Fibroblast of the aortic adventitia (primary cell): Measurements from ENCODE around the gene DPP6. TPM values are rescaled to one million over a fixed set of nuclear protein-coding genes. Genes with fewer than 3 reads are reported as not detected.

Experiments
- DNase-seq: peaks from one replicate; pipeline ENCODE4 v3.0.0-alpha.2; 2010; ENCODE audit warnings: low read depth
- H3K4me3 ChIP-seq: 2 replicates; pipeline ENCODE4 v1.5.1; 2011; ENCODE audit warnings: low read depth, mild to moderate bottlenecking, control low read depth, low read length, moderate library complexity
- total RNA-seq: library from RNA; depleted of rRNA; stranded (reverse); fragments of >200 nt; gene quantifications from 2 replicates; pipeline ENCODE4 v1.2.3, GENCODE V29; 2012; ENCODE audit warnings: low replicate concordance
- TF ChIP-seq, protein P1 (sequence below): IDR thresholded peaks from 2 replicates; pipeline ENCODE4 v1.5.1; 2011; ENCODE audit warnings: mild to moderate bottlenecking, low read length, control low read depth, inconsistent platforms; ENCODE audit not compliant: insufficient read depth

Gene DPP6
- total RNA-seq, 1 donor = not detected

DNA sequence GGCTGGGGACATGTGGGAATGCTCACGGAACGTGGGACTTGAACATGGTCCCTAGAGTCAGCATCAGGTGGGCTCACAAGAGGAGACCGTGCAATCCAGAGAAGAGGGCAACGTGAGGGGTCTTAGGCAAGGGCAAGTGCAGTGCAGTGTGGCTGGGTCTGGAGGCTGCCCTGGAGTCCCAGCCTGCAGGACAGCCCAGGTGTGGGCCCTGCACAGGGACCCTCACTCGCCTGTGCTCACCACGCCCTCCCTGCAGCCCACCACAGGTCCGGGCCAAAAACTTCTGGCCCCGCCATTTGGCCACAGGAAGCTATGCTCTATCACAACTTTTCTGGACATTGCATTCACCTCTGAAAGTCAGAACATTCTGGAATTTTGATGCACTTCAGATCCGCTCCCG lies 817.2 kb downstream of the DPP6 start:
- H3K4me3 ChIP-seq = no peak overlapping the region
- no peak for DNase-seq
- TF ChIP-seq, protein P1, sequence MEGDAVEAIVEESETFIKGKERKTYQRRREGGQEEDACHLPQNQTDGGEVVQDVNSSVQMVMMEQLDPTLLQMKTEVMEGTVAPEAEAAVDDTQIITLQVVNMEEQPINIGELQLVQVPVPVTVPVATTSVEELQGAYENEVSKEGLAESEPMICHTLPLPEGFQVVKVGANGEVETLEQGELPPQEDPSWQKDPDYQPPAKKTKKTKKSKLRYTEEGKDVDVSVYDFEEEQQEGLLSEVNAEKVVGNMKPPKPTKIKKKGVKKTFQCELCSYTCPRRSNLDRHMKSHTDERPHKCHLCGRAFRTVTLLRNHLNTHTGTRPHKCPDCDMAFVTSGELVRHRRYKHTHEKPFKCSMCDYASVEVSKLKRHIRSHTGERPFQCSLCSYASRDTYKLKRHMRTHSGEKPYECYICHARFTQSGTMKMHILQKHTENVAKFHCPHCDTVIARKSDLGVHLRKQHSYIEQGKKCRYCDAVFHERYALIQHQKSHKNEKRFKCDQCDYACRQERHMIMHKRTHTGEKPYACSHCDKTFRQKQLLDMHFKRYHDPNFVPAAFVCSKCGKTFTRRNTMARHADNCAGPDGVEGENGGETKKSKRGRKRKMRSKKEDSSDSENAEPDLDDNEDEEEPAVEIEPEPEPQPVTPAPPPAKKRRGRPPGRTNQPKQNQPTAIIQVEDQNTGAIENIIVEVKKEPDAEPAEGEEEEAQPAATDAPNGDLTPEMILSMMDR = no peak

DNA sequence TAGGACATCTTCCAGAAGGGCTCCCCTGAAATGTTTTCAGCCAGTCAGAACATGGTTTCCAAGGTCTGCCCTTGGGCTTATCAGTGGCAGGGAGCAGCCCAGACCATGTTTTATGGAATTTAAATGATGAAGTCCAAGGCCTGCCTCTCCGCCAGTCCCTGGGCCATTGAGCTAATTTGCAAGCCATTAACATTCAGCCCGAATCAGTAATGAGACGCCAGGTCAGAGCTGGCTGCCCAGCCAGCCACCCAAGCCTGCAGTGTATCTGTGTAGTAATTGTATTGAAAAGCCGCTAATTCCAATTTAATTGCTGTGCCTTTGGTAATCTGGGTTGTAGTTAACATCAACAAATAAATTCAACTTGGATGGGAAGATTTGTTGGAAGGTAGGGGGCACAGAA lies 819.3 kb downstream of the DPP6 start:
- no peak for DNase-seq
- no peak overlapping the region for H3K4me3 ChIP-seq
- TF ChIP-seq, protein P1 = no peak

DNA sequence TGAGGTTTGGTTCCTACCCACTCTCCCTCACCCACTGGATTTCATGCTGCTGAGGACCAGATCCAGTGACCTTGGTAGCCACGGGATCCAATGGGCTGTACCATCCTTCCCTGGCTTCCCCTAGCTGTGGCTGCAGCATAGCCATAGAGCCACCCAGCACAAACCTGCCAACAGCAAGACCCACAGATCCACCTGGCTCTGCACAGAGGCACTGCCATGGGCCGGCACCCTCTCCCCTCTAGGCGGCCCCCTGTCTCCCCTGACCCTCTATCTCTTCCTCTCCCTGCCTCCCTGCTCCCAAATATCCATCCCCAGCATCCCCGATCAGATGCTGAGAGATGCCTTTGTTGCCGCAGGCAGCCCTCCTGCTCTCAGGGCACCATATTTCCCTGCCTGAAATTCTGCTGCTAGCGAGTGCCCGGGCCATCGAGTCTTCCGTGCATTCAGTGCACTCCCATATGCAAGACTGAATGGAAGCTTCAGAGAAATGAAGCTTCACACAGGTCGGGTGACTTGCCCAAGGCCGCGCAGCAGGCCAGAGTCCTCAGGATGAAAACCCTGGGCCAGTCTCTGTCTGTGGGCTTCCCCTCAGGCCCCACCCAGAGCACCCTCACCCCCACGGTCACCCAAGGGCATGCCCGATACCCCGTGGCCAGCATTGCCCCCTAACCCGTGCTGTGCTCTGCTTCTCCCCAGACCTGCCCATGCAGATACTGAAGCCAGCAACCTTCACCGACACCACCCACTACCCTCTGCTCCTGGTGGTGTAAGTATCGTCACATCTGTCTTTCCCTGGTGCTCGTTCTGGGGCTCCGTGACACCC lies 819.9 kb downstream of the DPP6 start:
- H3K4me3 ChIP-seq = no peak overlapping the region
- TF ChIP-seq, protein P1 = no peak
- DNase-seq = no peak

DNA sequence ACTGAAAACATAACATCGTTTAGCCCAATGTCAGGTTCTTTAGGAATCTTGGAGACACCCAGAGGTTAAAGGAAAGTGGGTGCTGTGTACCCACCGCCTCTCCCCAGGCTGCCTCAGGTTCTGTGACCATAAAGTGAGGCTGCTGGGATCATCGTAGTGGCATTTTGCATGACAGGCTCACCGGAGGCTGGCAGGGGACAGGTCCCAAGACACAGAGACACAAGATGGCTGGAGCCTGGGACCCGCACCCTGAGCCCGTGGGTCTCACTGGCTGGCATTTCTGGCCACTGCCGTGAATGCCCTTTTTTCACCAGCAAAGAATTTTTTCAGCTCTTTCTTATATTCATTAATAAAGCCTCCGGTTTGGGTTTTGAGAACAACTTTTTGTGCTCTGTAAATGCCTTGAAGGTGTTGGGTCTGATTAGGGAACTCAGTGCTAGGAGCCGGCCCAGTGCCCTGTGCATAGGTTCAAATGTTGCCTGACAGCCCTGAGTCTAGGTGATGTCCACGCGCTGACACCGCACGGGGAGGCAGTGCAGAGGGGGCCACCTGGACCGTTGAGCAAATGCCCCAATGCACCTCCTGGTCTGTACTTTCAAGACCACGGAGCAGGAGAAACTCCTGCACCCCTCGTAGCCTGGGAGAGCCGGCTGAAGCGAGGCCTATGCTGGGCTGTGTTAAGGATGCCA lies 820.8 kb downstream of the DPP6 start:
- DNase-seq = no peak
- TF ChIP-seq, protein P1 = no peak
- no peak overlapping the region for H3K4me3 ChIP-seq

DNA sequence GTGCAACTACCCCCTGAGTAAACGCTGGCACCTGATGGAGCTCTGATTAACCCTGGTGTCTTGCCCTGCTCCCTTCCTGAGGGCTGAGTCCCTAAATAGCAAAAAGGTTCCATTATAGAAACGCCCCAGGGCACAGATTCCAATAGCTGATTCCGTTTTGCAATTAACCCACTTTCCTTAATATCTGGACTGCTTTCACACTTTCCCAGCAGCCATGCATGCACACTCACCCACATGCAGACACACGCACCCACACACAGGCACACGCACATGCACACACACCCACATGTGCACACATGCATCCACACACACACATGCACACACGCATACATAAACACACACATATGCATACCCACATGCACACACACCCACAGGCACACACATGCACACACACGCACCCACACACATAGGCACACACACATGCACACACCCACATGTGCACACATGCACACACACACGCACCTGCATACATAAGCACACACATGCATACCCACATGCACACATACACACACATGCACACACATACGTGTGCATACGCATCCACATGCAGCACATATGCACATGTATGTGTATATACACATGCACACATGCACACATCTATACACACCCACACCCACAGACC lies 821.4 kb downstream of the DPP6 start:
- TF ChIP-seq, protein P1 = no peak
- H3K4me3 ChIP-seq = no peak overlapping the region
- DNase-seq = no peak

DNA sequence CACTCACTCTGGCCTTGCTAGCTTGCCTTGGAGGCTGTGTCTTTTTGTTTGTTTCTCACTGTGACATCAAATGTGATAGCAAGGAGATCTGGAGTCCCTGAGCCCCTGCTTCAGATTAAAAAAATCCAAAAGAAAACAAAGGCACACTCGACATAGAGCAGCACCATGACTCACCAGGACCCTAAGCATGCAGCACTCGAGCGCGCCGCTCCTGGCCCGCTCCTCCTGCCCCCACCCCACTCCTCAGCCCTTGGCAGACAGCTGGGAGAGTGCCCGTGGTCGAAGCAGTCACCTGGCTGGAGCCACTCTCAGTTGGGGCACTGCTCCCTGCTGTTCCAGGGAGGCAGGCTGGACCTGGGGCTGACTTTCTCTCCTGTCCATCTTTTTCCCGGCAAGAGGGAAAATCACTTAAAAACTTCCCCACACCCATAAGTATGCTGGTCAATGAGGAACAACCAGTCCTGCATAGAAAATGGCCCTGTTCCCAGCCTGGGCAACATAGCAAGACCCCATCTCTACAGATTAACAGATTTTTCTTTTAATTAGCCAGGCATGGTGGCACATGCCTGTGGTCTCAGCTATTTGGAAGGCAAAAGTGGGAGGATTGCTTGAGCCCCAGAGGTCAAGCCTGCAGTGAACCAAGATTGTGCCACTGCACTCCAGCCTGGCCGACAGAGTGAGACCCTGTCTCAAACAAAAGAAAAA lies 822.4 kb downstream of the DPP6 start:
- H3K4me3 ChIP-seq = no peak overlapping the region
- TF ChIP-seq, protein P1 = no peak
- no peak for DNase-seq
